ENCODE measurements around the gene CSMD2. TPM values are rescaled to one million over a fixed set of nuclear protein-coding genes. Genes with fewer than 3 reads are reported as not detected.

Gene CSMD2
- total RNA-seq, 2 experiments from 2014 or later, result not detected

- Mint-ChIP-seq H3K9me3 (no peaks in the 10 kb centered on the region), H3K27me3 (peaks cover 13% of the 10 kb centered on the region), H3K4me3 (no peak overlapping the region), H3K27ac (no peak overlapping the region), H3K4me1 (ENCODE audit: low read depth) (no peaks in the 10 kb centered on the region), H3K36me3 (no peaks in the 10 kb centered on the region)
- intact Hi-C loops (cut with micrococcal nuclease), result no loop called here
- POLR2A ChIA-PET, result no interaction called here
- DNase-seq, result no peak
- CTCF ChIA-PET, result no interaction called here
Measured at GRCh38 chr1:33578557-33579448, 586.2 kb downstream of the CSMD2 start.

GRCh38 chr1:33577663-33578062, 587.4 kb downstream of the CSMD2 start:
- no peak for DNase-seq
- no peaks in the 10 kb centered on the region for H3K36me3 Mint-ChIP-seq
- H3K27me3 Mint-ChIP-seq, result peaks cover 15% of the 10 kb centered on the region
- H3K4me3 Mint-ChIP-seq, result no peak overlapping the region
- H3K4me1 Mint-ChIP-seq (ENCODE audit: low read depth), result no peaks in the 10 kb centered on the region
- H3K9me3 Mint-ChIP-seq, result no peaks in the 10 kb centered on the region
- CTCF ChIA-PET, result no interaction called here
- intact Hi-C loops (cut with micrococcal nuclease), result no loop called here
- POLR2A ChIA-PET, result no interaction called here
- H3K27ac Mint-ChIP-seq, result no peak overlapping the region

DNA sequence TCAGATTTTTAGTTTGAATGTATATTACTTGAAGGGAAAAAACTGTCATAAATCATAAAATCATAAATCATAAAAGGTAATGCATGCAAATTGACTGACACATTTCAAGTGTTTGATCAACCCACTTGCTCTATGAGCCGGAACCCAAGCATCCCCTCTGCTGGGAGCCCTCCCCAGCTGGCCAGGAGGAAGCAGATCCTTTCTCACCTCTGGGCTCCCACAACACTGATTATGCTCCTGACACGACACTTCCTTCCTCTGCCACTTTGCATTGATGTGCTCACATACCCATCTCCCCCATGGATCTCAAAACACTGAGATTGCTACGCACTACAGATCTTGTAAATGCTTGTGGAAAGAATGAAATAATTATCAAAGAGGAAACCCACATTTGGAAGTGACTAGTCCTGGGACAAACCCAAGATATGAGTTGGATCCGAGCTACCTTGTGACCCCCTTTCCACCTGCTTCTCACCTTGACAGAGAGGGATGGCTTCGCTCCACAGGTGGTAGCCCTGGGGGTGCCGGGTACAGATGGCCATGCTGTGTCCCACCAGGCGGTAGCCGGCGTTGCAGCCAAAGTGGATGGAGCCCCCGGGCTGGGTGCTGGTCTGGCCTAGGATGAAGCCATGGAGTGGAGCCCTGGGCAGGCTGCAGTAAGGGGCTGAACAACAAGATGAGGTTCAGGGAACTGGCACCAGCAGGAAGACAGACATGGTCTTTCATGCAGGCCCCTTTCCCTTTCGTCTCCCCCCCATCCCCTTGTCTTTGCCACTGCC, 588.0 kb downstream of the CSMD2 start:
- Mint-ChIP-seq H3K4me1 (ENCODE audit: low read depth) (no peaks in the 10 kb centered on the region), H3K27ac (no peak overlapping the region), H3K27me3 (peaks cover 15% of the 10 kb centered on the region), H3K4me3 (no peak overlapping the region), H3K9me3 (no peaks in the 10 kb centered on the region), H3K36me3 (no peaks in the 10 kb centered on the region)
- DNase-seq, result no peak
- CTCF ChIA-PET, result no interaction called here
- POLR2A ChIA-PET, result no interaction called here
- intact Hi-C loops (cut with micrococcal nuclease), result no loop called here

GRCh38 chr1:33575324-33575879, 589.6 kb downstream of the CSMD2 start:
- H3K9me3 Mint-ChIP-seq, result no peaks in the 10 kb centered on the region
- ChIA-PET POLR2A (no interaction called here), CTCF (no interaction called here)
- H3K27me3 Mint-ChIP-seq, result peaks cover 12% of the 10 kb centered on the region
- H3K4me3 Mint-ChIP-seq, result no peak overlapping the region
- DNase-seq, result no peak
- H3K27ac Mint-ChIP-seq, result no peak overlapping the region
- intact Hi-C loops (cut with micrococcal nuclease), result no loop called here
- H3K36me3 Mint-ChIP-seq, result no peaks in the 10 kb centered on the region
- H3K4me1 Mint-ChIP-seq (ENCODE audit: low read depth), result no peaks in the 10 kb centered on the region

GRCh38 chr1:33573661-33574060, 591.4 kb downstream of the CSMD2 start:
- POLR2A ChIA-PET, result no interaction called here
- intact Hi-C loops (cut with micrococcal nuclease), result no loop called here
- H3K36me3 Mint-ChIP-seq, result no peaks in the 10 kb centered on the region
- no peak overlapping the region for H3K27ac Mint-ChIP-seq
- H3K4me3 Mint-ChIP-seq, result no peak overlapping the region
- peaks cover 12% of the 10 kb centered on the region for H3K27me3 Mint-ChIP-seq
- no peaks in the 10 kb centered on the region for H3K4me1 Mint-ChIP-seq (ENCODE audit: low read depth)
- CTCF ChIA-PET, result no interaction called here
- no peaks in the 10 kb centered on the region for H3K9me3 Mint-ChIP-seq
- DNase-seq, result no peak

- no peak overlapping the region for H3K4me3 Mint-ChIP-seq
- no peak for DNase-seq
- ChIA-PET POLR2A (no interaction called here), CTCF (no interaction called here)
- H3K27ac Mint-ChIP-seq, result no peak overlapping the region
- H3K9me3 Mint-ChIP-seq, result no peaks in the 10 kb centered on the region
- no peaks in the 10 kb centered on the region for H3K36me3 Mint-ChIP-seq
- H3K27me3 Mint-ChIP-seq, result peaks cover 11% of the 10 kb centered on the region
- no peaks in the 10 kb centered on the region for H3K4me1 Mint-ChIP-seq (ENCODE audit: low read depth)
- intact Hi-C loops (cut with micrococcal nuclease), result no loop called here
Measured at GRCh38 chr1:33572387-33572786, 592.6 kb downstream of the CSMD2 start.

GRCh38 chr1:33569331-33569730, 595.7 kb downstream of the CSMD2 start:
- Mint-ChIP-seq H3K27me3 (peaks cover 8% of the 10 kb centered on the region), H3K4me3 (no peak overlapping the region), H3K4me1 (ENCODE audit: low read depth) (no peaks in the 10 kb centered on the region), H3K27ac (no peak overlapping the region), H3K36me3 (no peaks in the 10 kb centered on the region), H3K9me3 (no peaks in the 10 kb centered on the region)
- intact Hi-C loops (cut with micrococcal nuclease), result no loop called here
- ChIA-PET POLR2A (no interaction called here), CTCF (no interaction called here)
- no peak for DNase-seq

DNA sequence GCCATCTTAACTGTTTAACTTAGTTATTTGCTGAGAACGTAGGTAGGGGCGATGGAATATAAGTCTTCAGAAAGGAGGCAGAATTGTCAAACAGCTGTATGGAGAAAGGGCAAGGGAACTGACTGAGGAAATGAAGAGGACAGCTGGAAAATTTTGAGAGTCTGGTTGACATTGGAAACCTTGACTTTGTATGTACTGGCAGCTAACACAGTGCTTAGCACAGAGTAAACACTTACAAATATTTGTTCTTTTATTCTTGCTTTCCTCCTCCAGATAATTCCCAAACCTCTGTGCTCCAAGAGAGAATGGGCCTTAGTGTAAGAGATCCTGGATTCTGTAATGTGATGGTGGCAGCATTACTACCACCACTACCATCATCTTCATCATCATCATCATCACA, 601.3 kb downstream of the CSMD2 start:
- POLR2A ChIA-PET, result no interaction called here
- H3K27ac Mint-ChIP-seq, result no peak overlapping the region
- DNase-seq, result no peak
- no peaks in the 10 kb centered on the region for H3K9me3 Mint-ChIP-seq
- CTCF ChIA-PET, result no interaction called here
- peaks cover 8% of the 10 kb centered on the region for H3K27me3 Mint-ChIP-seq
- H3K4me3 Mint-ChIP-seq, result no peak overlapping the region
- H3K4me1 Mint-ChIP-seq (ENCODE audit: low read depth), result no peaks in the 10 kb centered on the region
- H3K36me3 Mint-ChIP-seq, result no peaks in the 10 kb centered on the region
- intact Hi-C loops (cut with micrococcal nuclease), result no loop called here

- H3K9me3 Mint-ChIP-seq, result no peaks in the 10 kb centered on the region
- H3K27me3 Mint-ChIP-seq, result peaks cover 9% of the 10 kb centered on the region
Measured at GRCh38 chr1:33562563-33562962, 602.5 kb downstream of the CSMD2 start.

DNA sequence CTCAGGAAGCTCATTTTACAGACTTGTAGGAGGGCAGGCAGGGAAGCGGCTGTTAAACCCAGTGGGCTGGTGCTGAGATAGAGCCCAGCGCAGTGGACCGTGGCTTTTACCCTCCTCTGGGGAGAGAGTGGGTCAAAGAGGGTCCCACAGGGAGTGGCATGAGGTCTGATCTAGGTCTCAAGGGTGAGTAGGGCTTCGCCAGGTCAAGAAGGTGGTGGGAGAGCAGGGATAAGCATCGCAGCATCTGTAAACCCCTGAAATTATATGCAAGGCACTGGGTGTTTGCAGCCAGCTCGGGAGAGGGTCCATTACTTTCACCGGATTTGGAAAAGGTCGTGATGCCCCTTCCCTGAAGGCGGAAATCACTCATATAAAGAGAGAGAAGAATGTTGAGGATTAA, 603.5 kb downstream of the CSMD2 start:
- peaks cover 12% of the 10 kb centered on the region for H3K27me3 Mint-ChIP-seq
- H3K27ac Mint-ChIP-seq, result no peak overlapping the region
- peaks cover 2% of the 10 kb centered on the region for H3K9me3 Mint-ChIP-seq
- POLR2A ChIA-PET, result no interaction called here
- CTCF ChIA-PET, result no interaction called here
- DNase-seq, result no peak
- H3K4me1 Mint-ChIP-seq (ENCODE audit: low read depth), result no peaks in the 10 kb centered on the region
- intact Hi-C loops (cut with micrococcal nuclease), result no loop called here
- H3K36me3 Mint-ChIP-seq, result no peaks in the 10 kb centered on the region
- H3K4me3 Mint-ChIP-seq, result no peak overlapping the region

More at GRCh38 chr1:33562563-33562962, 602.5 kb downstream of the CSMD2 start:
- no peak for DNase-seq
- intact Hi-C loops (cut with micrococcal nuclease), result no loop called here
- Mint-ChIP-seq H3K4me1 (ENCODE audit: low read depth) (no peaks in the 10 kb centered on the region), H3K36me3 (no peaks in the 10 kb centered on the region), H3K27ac (no peak overlapping the region), H3K4me3 (no peak overlapping the region)
- POLR2A ChIA-PET, result no interaction called here
- CTCF ChIA-PET, result no interaction called here

- H3K4me1 Mint-ChIP-seq (ENCODE audit: low read depth), result no peaks in the 10 kb centered on the region
- peaks cover 2% of the 10 kb centered on the region for H3K9me3 Mint-ChIP-seq
- intact Hi-C loops (cut with micrococcal nuclease), result no loop called here
- ChIA-PET POLR2A (no interaction called here), CTCF (no interaction called here)
- H3K27me3 Mint-ChIP-seq, result peaks cover 12% of the 10 kb centered on the region
- no peak overlapping the region for H3K27ac Mint-ChIP-seq
- no peaks in the 10 kb centered on the region for H3K36me3 Mint-ChIP-seq
- DNase-seq, result no peak
- no peak overlapping the region for H3K4me3 Mint-ChIP-seq
Measured at GRCh38 chr1:33560680-33561079, 604.4 kb downstream of the CSMD2 start.

- no peak for DNase-seq
- H3K9me3 Mint-ChIP-seq, result peaks cover 9% of the 10 kb centered on the region
- no peak overlapping the region for H3K27ac Mint-ChIP-seq
- intact Hi-C loops (cut with micrococcal nuclease), result no loop called here
- no peaks in the 10 kb centered on the region for H3K4me1 Mint-ChIP-seq (ENCODE audit: low read depth)
- no peaks in the 10 kb centered on the region for H3K36me3 Mint-ChIP-seq
- CTCF ChIA-PET, result no interaction called here
- no peak overlapping the region for H3K4me3 Mint-ChIP-seq
- POLR2A ChIA-PET, result no interaction called here
- H3K27me3 Mint-ChIP-seq, result peaks cover 17% of the 10 kb centered on the region
Measured at GRCh38 chr1:33548721-33549120, 616.3 kb downstream of the CSMD2 start.

GRCh38 chr1:33548319-33548718, 616.7 kb downstream of the CSMD2 start:
- ChIA-PET POLR2A (no interaction called here), CTCF (no interaction called here)
- no peak overlapping the region for H3K4me3 Mint-ChIP-seq
- H3K36me3 Mint-ChIP-seq, result no peaks in the 10 kb centered on the region
- intact Hi-C loops (cut with micrococcal nuclease), result no loop called here
- no peak overlapping the region for H3K27ac Mint-ChIP-seq
- no peaks in the 10 kb centered on the region for H3K4me1 Mint-ChIP-seq (ENCODE audit: low read depth)
- DNase-seq, result no peak
- peaks cover 15% of the 10 kb centered on the region for H3K27me3 Mint-ChIP-seq
- peaks cover 9% of the 10 kb centered on the region for H3K9me3 Mint-ChIP-seq

Data from activated CD4-positive, alpha-beta memory T cell treated with anti-CD3 and anti-CD28 coated beads for 36 hours (primary cell).